GM20431 (cell line): Measurements from ENCODE around the gene CCNL1.
"Not testable (repeated sequence)": the region's sequence is repeated elsewhere in the genome, so short reads cannot be mapped to it uniquely, and the experiment has no call there.

Source experiments
- in situ Hi-C: fragments of 300-500 bp; cut with MseI, MboI; formaldehyde crosslinking; loops from one replicate; pipeline ENCODE4 v1.15.0; 2020; ENCODE audit warnings: low sequenced_read_pairs; ENCODE audit not compliant: unreplicated experiment

Gene CCNL1

GRCh38 chr3:157173343-157173742 is 13.4 kb upstream of the CCNL1 start:
- in situ Hi-C loops, result not testable (repeated sequence)

GRCh38 chr3:157172746-157173145 is 12.8 kb upstream of the CCNL1 start:
- in situ Hi-C loops, result no loop called here

GRCh38 chr3:157170861-157171260 is 10.9 kb upstream of the CCNL1 start:
- in situ Hi-C loops, result no loop called here

GRCh38 chr3:157167371-157168042 is 7.6 kb upstream of the CCNL1 start:
- in situ Hi-C loops, result no loop called here

- in situ Hi-C loops, result no loop called here
Observed at GRCh38 chr3:157166561-157166960, 6.6 kb upstream of the CCNL1 start.

- in situ Hi-C loops, result no loop called here
Observed at GRCh38 chr3:157166115-157166514, 6.2 kb upstream of the CCNL1 start.

- in situ Hi-C loops, result no loop called here
Observed at GRCh38 chr3:157163217-157163953, 3.4 kb upstream of the CCNL1 start.

- in situ Hi-C loops, result not testable (repeated sequence)
Observed at GRCh38 chr3:157162620-157163019, 2.7 kb upstream of the CCNL1 start.

- in situ Hi-C loops, result no loop called here
Observed at GRCh38 chr3:157160658-157161424, 894 bp upstream of the CCNL1 start.

- in situ Hi-C loops, result no loop called here
Observed at GRCh38 chr3:157159037-157159761, 748 bp downstream of the CCNL1 start.

- in situ Hi-C loops, result no loop called here
Observed at GRCh38 chr3:157157836-157158235, 2.1 kb downstream of the CCNL1 start.

- in situ Hi-C loops, result no loop called here
Observed at GRCh38 chr3:157156837-157157635, 2.9 kb downstream of the CCNL1 start.

GRCh38 chr3:157155591-157155990 is 4.4 kb downstream of the CCNL1 start:
- in situ Hi-C loops, result no loop called here

GRCh38 chr3:157154563-157155330 is 5.2 kb downstream of the CCNL1 start:
- in situ Hi-C loops, result no loop called here

- in situ Hi-C loops, result no loop called here
Observed at GRCh38 chr3:157152930-157153329, 7.0 kb downstream of the CCNL1 start.

GRCh38 chr3:157152438-157152837 is 7.5 kb downstream of the CCNL1 start:
- in situ Hi-C loops, result no loop called here

GRCh38 chr3:157151627-157152026 is 8.3 kb downstream of the CCNL1 start:
- in situ Hi-C loops, result no loop called here

- in situ Hi-C loops, result no loop called here
Observed at GRCh38 chr3:157151151-157151550, 8.8 kb downstream of the CCNL1 start.

- in situ Hi-C loops, result no loop called here
Observed at GRCh38 chr3:157149136-157149696, 10.7 kb downstream of the CCNL1 start.
